GM19043 (cell line): ENCODE results near the gene MACROH2A1.
A peak's percentile ranks its signal among the peaks of the same experiment; 100 is the strongest.

Experiments
- ATAC-seq: cut with Tn5 transposase; IDR thresholded peaks from one replicate; pipeline ENCODE4 v1.9.1; 2021; ENCODE audit warnings: low read depth; ENCODE audit not compliant: unreplicated experiment

Gene MACROH2A1

DNA sequence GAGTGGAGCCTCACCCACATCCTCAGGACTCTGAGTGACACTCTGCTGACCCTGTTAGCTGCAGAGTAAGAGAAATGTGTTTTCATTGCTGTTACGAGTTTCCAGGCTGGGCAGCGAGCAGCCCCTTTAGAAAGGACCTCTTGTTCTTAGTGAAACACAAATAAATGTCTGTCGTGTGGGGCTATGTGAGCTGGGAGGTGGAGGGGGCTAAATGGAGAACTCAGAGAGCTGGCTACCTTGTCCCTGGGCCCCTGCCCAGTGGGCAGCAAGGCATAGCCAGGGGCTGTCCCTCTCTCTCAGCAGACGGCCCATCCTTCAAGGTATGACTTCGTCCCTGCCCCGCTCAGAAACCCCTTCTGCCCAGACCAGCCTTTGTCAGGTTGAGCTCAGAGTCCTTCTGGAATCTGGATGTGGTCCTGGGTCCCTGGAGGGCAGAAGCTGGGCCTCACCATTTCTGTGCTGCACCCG lies 38.0 kb upstream of the MACROH2A1 start:
- no peak for ATAC-seq

DNA sequence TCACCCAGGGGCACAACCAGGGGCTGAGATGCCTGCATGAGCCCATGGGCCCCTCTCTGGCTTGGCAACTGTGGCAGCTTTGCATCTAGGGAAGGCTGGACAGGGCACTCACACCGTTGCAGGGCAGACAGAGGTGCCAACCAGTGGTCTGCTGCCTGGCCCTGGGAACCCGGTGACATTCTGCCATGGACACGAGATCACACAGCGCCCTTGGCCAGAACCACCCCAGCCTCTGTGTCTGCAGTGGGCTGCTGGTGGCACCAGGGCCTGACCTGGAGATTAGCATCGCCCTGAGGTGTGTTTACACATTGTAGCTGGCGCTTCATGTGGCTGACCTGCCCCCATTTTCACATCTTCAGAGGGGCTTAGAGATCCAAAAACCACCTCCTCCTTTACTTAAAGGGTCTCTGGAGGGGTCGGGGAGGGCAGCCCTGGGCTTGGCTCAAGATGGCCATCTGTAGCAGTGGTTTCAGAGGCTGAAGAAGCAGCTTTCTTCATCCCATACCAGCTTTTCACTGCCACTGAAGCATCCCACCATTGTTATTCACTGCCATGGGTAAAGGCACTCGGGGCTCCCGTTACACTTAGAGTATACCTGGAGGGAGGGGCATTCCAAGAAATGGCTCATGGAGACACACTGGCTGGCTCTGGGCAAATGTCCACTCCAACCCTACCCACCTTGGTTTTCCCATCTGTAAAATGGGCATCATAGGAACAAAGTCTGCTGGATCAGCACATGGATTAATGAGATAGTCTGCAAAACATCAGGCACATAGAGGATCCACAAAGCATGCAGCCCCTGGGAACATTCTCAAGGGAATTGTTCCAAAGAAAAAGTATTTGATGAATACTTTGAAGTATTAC lies 36.7 kb upstream of the MACROH2A1 start:
- ATAC-seq = no peak

GRCh38 chr5:135434591-135435466 lies 35.8 kb upstream of the MACROH2A1 start:
- no peak for ATAC-seq

- no peak for ATAC-seq
Measured at GRCh38 chr5:135433681-135434426, 34.8 kb upstream of the MACROH2A1 start.

- no peak for ATAC-seq
Measured at GRCh38 chr5:135432113-135432512, 33.1 kb upstream of the MACROH2A1 start.

DNA sequence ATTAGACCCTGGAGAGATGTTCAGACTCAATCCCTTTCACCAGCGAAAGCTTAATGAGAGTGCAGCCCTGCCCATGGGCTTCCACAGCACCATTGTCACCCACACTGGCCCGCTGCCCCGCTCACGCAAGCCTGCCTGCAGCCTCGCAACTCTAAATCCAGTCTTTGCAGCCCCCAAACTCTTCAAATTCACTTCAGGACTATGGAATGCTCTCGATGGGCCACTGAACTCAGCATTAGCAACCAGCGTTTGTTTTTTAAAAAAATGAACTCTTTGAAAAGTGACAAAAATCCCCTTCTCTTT lies 31.1 kb upstream of the MACROH2A1 start:
- ATAC-seq = no peak

DNA sequence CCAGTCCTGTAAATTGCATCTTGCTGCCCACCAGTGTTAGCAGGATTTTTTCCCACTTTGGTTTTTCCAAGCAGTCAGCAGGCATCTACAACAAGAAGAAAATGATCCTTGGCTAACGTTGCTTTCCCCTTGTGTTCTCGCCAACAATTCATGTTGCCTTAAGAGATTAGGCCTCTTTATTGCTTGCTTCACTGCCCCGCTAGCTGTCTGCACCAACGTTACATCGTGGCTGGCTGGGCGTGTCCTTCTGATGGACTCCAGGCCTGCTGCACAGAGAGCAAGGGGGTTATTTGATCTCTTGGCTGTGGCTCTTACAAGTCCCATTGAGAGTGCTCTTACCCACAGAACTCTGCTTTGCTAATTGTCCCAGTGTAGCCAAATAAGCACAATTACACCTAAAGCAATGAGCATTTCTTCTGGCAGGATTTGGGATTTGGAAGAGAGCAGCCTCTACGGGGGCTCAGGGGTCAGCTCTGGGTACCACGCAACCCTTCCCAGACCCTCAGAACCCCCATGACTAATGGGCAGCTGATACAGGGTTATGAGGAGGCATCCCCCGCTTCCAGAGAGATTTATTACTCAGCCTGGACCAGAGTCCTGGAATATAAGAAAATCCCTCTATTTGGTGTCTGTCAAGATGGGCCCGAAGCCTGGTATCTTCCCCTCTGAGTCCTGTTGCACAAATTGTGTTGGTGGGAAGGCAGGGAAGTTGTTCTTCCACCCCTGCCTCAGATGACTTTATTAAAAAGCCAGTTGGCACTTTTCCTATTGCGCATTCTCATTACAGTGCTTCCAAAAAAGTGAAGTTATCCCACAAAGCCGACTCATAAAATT lies 30.5 kb upstream of the MACROH2A1 start:
- no peak for ATAC-seq

- ATAC-seq = no peak
Measured at GRCh38 chr5:135428586-135428985, 29.6 kb upstream of the MACROH2A1 start.

GRCh38 chr5:135426102-135427082 lies 27.4 kb upstream of the MACROH2A1 start:
- peak; percentile 90 for ATAC-seq

DNA sequence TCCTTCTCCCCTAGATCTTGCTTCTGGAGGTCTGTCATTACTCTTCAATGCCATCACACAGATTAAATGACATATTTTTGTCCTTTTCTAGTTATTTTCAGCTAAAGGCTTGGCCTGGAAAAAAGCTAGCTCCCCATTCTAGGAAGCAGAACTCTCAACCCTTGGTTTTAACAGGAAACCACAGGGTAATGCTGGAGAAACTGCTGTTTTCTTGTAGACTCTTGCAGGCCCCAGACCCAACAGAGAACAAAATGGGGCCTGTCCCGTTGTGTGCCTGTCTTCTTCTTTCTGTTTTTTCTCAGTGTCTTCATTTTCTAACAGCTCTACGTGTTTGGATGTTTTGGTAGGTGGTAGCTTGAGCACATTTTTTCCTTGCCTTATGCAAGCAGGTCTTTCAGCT lies 26.6 kb upstream of the MACROH2A1 start:
- ATAC-seq = no peak

- ATAC-seq = no peak
Measured at GRCh38 chr5:135423846-135424168, 24.8 kb upstream of the MACROH2A1 start.

- ATAC-seq = no peak
Measured at GRCh38 chr5:135423146-135423845, 24.3 kb upstream of the MACROH2A1 start.

- ATAC-seq = no peak
Measured at GRCh38 chr5:135422419-135422818, 23.4 kb upstream of the MACROH2A1 start.

DNA sequence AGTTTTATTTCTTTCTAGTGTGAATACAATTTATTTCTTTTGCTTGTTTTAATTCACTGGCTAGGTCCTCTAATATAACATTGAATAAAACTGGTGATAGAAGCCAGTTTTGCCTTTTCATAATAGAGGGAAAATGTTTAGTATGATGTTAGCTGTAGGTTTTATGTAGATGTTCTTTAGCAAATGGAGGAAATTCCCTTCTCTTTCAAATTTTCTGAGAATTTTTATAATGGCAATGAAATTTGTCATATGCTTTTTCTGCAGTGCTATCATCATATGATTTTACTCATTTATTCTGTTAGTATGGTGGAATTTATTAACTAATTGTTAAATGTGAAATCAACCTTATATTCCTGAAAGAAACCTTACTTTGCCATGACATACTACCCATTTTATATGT lies 18.1 kb upstream of the MACROH2A1 start:
- ATAC-seq = no peak

GRCh38 chr5:135405082-135405481 lies 6.1 kb upstream of the MACROH2A1 start:
- ATAC-seq = no peak

DNA sequence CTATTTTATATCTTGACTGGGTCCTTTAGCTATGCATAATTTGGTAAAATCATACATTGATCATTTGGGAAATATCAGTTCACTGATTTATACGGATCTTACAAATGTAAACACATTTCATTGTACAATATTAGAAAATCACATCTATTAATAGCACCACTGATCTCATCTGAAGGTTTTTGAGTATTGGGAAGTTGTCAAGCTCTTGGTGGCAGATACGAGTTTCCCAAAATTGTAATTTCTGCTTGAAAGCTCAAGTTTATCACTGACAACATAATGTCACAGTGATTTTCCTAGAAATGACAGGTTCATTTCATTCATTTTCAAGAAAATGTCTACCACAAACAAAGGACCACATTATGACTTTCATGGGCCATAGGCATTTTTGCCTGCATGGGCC lies 3.0 kb upstream of the MACROH2A1 start:
- no peak for ATAC-seq

DNA sequence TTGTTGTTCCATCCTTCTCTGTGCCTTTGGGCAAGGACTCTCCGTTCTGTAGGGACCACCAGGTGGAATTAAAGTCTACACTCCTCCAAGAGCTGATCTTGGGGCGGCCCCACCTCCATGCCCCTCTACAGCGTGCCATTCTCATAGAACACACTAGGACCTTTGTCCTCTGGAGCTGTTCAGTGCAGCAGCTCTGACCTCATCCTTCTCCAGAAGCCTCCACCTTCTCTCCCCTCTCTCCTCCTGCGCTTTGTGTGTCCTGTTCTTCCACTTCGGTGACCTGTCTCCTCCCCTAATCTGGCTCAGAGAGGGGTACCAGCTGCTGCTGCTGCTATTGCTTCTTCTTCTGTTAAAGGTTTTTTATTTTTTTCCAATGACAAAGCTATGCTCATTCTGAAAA lies 1.8 kb upstream of the MACROH2A1 start:
- ATAC-seq = no peak

DNA sequence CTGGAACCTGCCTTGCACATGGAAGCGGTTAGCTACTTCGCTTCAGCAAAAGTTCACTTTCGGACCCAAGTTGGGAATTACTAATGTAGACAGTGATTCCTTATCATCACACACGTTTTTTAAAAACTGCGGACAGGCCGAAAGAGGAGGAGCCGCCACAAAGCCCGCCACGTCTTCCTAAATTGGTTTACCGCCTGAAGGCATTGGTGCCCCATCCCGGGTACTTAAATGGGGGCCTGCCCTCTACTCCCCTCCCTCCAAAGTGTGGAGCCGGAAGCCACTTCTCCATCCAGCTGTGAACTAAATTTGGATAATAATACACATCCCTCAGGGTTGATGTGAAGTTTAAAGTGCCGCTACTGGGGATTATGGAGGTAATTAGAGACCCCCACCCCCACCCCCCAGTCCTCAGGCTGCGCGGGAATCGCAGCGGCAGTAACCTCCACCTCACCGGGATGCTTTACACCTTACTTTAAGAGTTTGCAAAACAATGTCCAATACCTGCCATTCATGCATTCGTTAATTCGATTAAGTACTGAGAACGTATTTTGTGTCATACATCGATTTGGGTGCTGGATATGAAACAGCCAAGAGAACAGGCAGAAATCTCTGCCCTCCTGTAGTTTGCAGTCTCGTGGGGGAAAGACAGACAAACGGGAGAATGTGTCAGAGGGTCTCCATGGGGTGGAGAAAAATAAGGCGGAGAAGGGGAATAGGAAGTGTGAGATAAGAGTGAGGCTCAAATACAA lies 937 bp upstream of the MACROH2A1 start:
- no peak for ATAC-seq
